ENCODE data around the gene FAT1. TPM values are rescaled to one million over a fixed set of nuclear protein-coding genes. Genes with fewer than 3 reads are reported as not detected.

Gene FAT1
- total RNA-seq, 1 donor from 2014 or later = 47.1 TPM

GRCh38 chr4:186669735-186670134, 53.9 kb downstream of the FAT1 start:
- peaks cover 4% of the 10 kb centered on the region for H3K4me1 ChIP-seq
- TF ChIP-seq CTCF (IDR thresholded peaks at IDR 0.05) (no peak), POLR2A (IDR thresholded peaks at IDR 0.05) (no peak), POLR2AphosphoS5 (IDR thresholded peaks at IDR 0.05; ENCODE audit: insufficient read depth in 1 of 2, low read depth in 1 of 2) (no peak)
- no peak overlapping the region for H3K27ac ChIP-seq
- H3K36me3 ChIP-seq = no peaks in the 10 kb centered on the region
- H3K4me3 ChIP-seq = no peak overlapping the region
- H3K9me3 ChIP-seq = no peaks in the 10 kb centered on the region
- DNase-seq (ENCODE audit: extremely low spot score in 2 of 2) = no peak
- intact Hi-C loops (cut with DNase I) = no loop called here
- no peaks in the 10 kb centered on the region for H3K27me3 ChIP-seq

GRCh38 chr4:186669159-186669731, 54.4 kb downstream of the FAT1 start:
- H3K4me3 ChIP-seq = no peak overlapping the region
- intact Hi-C loops (cut with DNase I) = no loop called here
- no peaks in the 10 kb centered on the region for H3K27me3 ChIP-seq
- H3K36me3 ChIP-seq = no peaks in the 10 kb centered on the region
- no peak overlapping the region for H3K27ac ChIP-seq
- H3K9me3 ChIP-seq = no peaks in the 10 kb centered on the region
- no peak for DNase-seq (ENCODE audit: extremely low spot score in 2 of 2)
- peaks cover 4% of the 10 kb centered on the region for H3K4me1 ChIP-seq
- TF ChIP-seq CTCF (IDR thresholded peaks at IDR 0.05) = peak in 1 of 3 experiments; percentile 27
- TF ChIP-seq POLR2AphosphoS5 (IDR thresholded peaks at IDR 0.05; ENCODE audit: insufficient read depth in 1 of 2, low read depth in 1 of 2) = peak in 1 of 2 donors; percentile 21
- TF ChIP-seq POLR2A (IDR thresholded peaks at IDR 0.05) = no peak

GRCh38 chr4:186666750-186667149, 56.9 kb downstream of the FAT1 start:
- H3K27ac ChIP-seq = no peak overlapping the region
- H3K9me3 ChIP-seq = no peaks in the 10 kb centered on the region

GRCh38 chr4:186666252-186666651, 57.4 kb downstream of the FAT1 start:
- Histone ChIP-seq H3K4me1 (peaks cover 4% of the 10 kb centered on the region), H3K4me3 (no peak overlapping the region), H3K36me3 (peaks cover 0 to 3% of the 10 kb centered on the region in 2 donors), H3K27me3 (no peaks in the 10 kb centered on the region), H3K9me3 (no peaks in the 10 kb centered on the region), H3K27ac (no peak overlapping the region)
- intact Hi-C loops (cut with DNase I) = no loop called here
- no peak for DNase-seq (ENCODE audit: extremely low spot score in 2 of 2)
- TF ChIP-seq CTCF (IDR thresholded peaks at IDR 0.05) (no peak), POLR2AphosphoS5 (IDR thresholded peaks at IDR 0.05; ENCODE audit: insufficient read depth in 1 of 2, low read depth in 1 of 2) (no peak), POLR2A (IDR thresholded peaks at IDR 0.05) (no peak)

More at GRCh38 chr4:186666750-186667149, 56.9 kb downstream of the FAT1 start:
- intact Hi-C loops (cut with DNase I) = no loop called here
- no peak for TF ChIP-seq CTCF (IDR thresholded peaks at IDR 0.05)
- TF ChIP-seq POLR2AphosphoS5 (IDR thresholded peaks at IDR 0.05; ENCODE audit: insufficient read depth in 1 of 2, low read depth in 1 of 2) = no peak
- TF ChIP-seq POLR2A (IDR thresholded peaks at IDR 0.05) = no peak
- DNase-seq (ENCODE audit: extremely low spot score in 2 of 2) = no peak
- Histone ChIP-seq H3K27me3 (no peaks in the 10 kb centered on the region), H3K36me3 (no peaks in the 10 kb centered on the region), H3K4me1 (peaks cover 4% of the 10 kb centered on the region), H3K4me3 (no peak overlapping the region)

- intact Hi-C loops (cut with DNase I) = no loop called here
Observed at GRCh38 chr4:186660403-186660802, 63.3 kb downstream of the FAT1 start.

More at GRCh38 chr4:186660403-186660802, 63.3 kb downstream of the FAT1 start:
- H3K9me3 ChIP-seq = no peaks in the 10 kb centered on the region
- H3K4me3 ChIP-seq = no peak overlapping the region
- DNase-seq (ENCODE audit: extremely low spot score in 2 of 2) = no peak
- H3K36me3 ChIP-seq = peaks cover 0 to 6% of the 10 kb centered on the region in 2 donors
- no peak overlapping the region for H3K27ac ChIP-seq
- TF ChIP-seq POLR2A (IDR thresholded peaks at IDR 0.05) (no peak), POLR2AphosphoS5 (IDR thresholded peaks at IDR 0.05; ENCODE audit: insufficient read depth in 1 of 2, low read depth in 1 of 2) (no peak), CTCF (IDR thresholded peaks at IDR 0.05) (no peak)
- no peaks in the 10 kb centered on the region for H3K4me1 ChIP-seq
- no peaks in the 10 kb centered on the region for H3K27me3 ChIP-seq
